GM12873 (cell line): Measurements from ENCODE around the gene EIF4E.

Source experiments
- CTCF ChIP-seq: IDR thresholded peaks from 2 replicates; pipeline ENCODE4 v1.5.1; 2012; ENCODE audit warnings: low read depth, mild to moderate bottlenecking, moderate library complexity, low read length, control low read depth; ENCODE audit not compliant: insufficient read depth; ENCODE audit errors: missing control alignments

EIF4E gene

GRCh38 chr4:98963538-98964433 is 34.9 kb upstream of the EIF4E start:
- no peak for TF ChIP-seq CTCF

DNA sequence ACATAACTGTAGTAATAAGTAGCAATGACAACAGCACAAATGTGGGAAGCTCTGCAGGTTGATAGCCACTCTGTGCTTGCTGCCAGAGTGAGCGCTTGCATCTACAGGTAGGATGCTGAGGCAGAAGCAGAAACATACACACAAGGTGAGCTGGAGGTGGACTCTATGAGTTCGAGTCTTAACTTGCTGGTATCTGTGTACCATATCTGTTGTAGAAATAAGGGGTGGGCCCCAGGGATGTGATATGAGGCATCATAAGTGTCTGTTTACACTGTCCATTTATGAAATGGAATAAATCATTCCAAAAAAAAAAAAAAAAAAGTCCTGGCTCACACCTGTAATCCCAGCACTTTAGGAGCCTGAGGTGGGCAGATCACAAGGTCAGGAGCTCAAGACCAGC is 32.8 kb upstream of the EIF4E start:
- TF ChIP-seq CTCF = no peak

- TF ChIP-seq CTCF = no peak
Measured at GRCh38 chr4:98959411-98959810, 30.5 kb upstream of the EIF4E start.

GRCh38 chr4:98958065-98958464 is 29.1 kb upstream of the EIF4E start:
- TF ChIP-seq CTCF = no peak

- no peak for TF ChIP-seq CTCF
Measured at GRCh38 chr4:98955229-98955628, 26.3 kb upstream of the EIF4E start.

- no peak for TF ChIP-seq CTCF
Measured at GRCh38 chr4:98951710-98952109, 22.8 kb upstream of the EIF4E start.

DNA sequence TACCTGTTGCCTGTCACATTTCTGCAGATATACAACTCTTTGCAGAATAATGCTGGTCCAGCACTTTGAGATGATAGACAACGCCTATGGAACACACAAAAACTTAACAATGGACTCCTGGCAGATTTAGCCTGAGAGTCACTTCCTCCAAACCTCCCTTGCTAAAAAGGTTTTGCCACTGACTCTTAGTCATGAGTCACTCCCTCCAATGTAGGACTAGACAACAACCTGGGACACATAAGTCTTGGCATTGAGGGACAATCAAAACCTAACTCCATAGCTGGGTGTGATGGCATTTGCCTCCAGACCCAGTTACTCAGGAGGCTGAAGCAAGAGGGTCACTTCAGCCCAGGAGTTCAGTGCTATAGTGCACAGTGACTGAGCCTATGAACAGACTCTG is 22.0 kb upstream of the EIF4E start:
- TF ChIP-seq CTCF = no peak
